GM12874 (cell line): ENCODE data around the gene SPTBN1.

Experiments used
- TF ChIP-seq, protein P1 (sequence below): IDR thresholded peaks from 2 replicates; pipeline ENCODE4 v1.5.1; 2011; ENCODE audit warnings: low read depth, mild to moderate bottlenecking, control low read depth, low read length, moderate library complexity; ENCODE audit not compliant: insufficient read depth

Gene SPTBN1

DNA sequence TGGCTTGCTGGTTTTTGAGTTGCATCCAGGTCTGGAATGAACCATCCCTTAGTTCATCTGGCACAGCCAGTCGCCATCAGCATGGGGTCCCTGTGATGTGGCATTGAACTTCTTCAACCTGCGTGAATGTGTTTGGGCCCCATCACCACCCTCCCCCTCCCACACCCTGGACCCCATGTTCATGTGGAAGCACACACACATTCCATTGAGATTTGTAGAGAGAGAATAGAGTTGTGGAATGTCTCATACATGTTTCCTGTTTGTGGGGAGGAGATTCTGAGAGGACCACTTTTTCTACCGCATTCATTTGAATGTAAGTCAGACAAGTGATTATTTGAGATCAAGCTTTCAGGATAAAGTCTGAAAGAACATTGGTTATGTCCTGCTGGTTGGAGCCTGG is 149.7 kb downstream of the SPTBN1 start:
- TF ChIP-seq, protein P1, sequence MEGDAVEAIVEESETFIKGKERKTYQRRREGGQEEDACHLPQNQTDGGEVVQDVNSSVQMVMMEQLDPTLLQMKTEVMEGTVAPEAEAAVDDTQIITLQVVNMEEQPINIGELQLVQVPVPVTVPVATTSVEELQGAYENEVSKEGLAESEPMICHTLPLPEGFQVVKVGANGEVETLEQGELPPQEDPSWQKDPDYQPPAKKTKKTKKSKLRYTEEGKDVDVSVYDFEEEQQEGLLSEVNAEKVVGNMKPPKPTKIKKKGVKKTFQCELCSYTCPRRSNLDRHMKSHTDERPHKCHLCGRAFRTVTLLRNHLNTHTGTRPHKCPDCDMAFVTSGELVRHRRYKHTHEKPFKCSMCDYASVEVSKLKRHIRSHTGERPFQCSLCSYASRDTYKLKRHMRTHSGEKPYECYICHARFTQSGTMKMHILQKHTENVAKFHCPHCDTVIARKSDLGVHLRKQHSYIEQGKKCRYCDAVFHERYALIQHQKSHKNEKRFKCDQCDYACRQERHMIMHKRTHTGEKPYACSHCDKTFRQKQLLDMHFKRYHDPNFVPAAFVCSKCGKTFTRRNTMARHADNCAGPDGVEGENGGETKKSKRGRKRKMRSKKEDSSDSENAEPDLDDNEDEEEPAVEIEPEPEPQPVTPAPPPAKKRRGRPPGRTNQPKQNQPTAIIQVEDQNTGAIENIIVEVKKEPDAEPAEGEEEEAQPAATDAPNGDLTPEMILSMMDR = no peak

DNA sequence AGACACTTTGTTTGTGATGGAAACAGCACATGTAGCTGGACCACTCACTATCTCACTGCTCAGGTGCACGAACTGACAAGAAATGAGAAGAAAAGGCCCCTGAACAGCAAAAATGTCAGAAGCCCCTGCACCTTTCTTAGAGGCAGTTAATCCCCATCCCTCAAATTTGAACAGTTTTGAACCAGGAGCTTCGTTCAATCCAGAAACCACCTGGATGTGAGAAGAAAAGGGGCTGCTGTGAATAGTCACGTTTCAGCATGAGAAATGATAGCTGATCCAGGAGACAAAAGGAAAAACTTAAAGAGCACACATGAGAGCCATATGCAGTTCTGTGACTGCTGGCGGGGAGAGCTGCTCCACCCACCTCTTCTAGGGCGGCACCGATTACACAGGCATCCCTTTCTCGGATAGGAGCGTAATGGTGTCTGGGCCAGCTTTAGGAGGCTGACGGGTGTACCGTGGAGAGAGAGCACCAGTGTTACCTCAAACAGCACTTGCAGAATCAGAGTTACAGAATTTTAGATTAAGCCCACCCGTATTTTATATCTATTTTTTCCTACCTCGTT is 150.3 kb downstream of the SPTBN1 start:
- TF ChIP-seq, protein P1 = no peak

DNA sequence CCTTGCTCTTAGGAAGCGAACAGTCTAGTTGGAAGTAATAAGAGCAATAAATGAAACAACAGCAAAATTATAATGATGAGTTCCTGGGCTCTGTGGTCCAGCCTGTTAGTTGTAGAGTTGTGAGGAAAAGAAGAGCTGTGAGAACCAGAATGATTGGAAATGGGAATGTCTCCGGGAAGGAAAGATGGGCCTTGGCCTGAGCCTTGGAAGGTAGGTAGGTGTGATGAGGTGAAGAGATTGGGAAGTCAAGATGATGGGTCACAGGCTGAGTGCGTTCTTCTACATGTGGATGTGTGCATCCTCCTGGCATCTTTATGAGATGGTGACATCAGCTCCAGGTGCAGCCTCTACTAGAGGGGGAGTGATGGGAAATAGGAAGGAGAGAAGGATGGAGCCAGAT is 152.1 kb downstream of the SPTBN1 start:
- TF ChIP-seq, protein P1 = no peak

DNA sequence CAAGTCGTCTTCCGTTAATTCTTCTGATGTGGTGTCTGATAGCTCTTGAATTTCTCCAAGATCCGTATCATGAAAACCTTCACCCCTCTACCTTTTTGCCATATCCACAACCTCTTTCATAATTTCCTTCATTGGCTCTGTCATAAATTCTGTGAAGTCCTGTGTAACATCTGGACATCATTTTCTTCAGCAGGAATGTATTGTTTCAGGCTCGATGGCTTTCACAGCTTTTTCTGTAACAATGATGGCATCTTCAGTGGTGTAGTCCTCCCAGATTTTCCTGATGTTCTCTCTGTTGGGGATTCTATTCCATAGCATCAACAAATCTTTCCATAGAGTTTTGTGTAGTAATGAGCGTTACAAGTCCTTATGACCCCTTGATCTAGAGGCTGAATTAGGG is 153.1 kb downstream of the SPTBN1 start:
- TF ChIP-seq, protein P1 = no peak

DNA sequence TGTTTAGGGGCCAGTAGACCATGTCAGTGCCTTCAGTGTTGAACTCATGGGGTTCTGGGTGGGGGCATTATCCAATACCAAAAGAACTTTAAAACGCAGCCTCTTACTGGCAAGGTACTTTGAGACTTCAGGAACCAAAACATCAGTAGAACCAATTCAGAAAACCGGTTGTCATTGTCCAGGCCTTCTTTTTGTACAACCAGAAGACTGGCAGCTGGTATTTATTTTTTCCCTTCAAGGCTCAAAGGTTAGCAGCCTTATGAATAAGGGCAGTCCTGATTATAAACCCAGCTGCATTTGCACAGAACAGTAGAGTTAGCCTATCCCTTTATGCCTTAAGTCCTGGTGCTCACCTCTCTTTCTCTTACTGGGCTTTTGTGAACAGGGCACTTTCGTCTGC is 153.5 kb downstream of the SPTBN1 start:
- TF ChIP-seq, protein P1 = no peak

DNA sequence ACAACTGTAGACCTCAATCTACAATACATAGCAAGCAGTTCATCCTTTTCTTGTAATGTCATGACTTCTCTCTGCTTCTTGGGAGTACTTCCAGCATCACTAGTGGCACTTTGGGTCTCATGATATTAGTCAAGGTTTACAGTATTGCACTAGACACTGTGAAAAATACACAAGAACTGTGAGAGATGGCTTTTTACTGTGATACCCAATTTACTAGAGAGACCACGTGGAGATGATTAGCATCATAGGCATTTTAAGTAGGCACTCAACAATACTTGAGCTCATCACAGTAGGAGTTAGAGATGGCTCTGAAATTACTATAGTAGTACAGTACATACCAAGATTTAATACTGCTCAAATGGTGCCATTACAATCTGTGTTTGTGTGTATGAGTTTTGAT is 154.6 kb downstream of the SPTBN1 start:
- TF ChIP-seq, protein P1 = no peak

DNA sequence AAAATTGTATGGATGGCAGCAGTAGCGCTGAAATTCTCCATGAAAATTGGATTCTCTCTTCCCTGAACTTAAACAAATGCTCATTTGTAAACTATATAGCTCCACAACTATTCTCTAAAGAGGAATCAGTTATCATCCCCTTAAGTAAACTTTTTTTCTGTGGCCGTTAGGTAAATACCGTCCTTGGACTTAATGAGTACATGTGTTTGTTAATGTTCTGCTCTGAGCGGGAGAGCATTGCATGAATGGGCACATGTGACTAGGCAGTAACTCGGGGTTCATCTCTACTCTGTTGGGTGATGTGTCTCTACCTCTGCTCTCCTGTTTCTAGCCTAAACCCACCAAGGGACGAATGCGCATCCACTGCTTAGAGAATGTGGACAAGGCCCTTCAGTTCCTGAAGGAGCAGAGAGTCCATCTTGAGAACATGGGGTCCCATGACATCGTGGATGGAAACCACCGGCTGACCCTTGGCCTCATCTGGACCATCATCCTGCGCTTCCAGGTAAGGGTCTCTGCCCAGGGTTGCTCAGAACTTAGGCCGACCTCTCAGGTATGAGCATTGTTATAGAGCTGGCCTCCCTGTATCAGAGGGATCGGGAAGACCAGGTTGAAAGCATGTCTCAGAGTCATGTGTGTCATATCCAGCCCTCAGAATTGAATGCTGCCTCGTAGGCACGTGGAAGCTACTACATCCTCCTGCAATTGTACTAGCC is 155.9 kb downstream of the SPTBN1 start:
- TF ChIP-seq, protein P1 = no peak

DNA sequence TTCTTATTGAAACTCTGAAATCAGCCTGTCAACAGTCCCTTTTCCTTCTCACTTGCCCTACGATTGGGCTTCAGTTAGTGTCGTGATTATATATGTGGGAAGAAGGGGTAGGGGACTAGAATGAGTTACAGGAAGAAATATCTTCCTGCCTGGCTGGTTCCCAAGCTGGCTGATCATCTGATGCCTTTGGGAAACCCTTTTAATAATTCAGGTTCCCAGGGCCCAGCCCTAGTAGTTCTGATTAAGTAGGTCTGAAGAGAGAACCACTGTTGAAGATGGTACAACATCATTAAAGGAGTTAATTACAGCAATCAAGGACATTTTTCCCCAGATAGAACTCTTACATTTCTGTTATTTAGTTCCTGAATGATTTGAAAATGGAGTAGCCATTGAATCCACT is 157.3 kb downstream of the SPTBN1 start:
- TF ChIP-seq, protein P1 = no peak
